K562 (cell line): ENCODE results near the gene IDH3G. TPM values are rescaled to one million over a fixed set of nuclear protein-coding genes. Genes with fewer than 3 reads are reported as not detected.

Source experiments
- ARID3B ChIP-seq: fragments of 250-450 bp; sonication (Bioruptor Pico); IDR thresholded peaks from 2 replicates; pipeline ENCODE4 v1.4.0; 2020; ENCODE audit warnings: borderline replicate concordance
- CBX2 ChIP-seq: fragments of 200-600 bp; sonication (generic); IDR thresholded peaks from one replicate; pipeline ENCODE4 v1.6.1; 2012; ENCODE audit warnings: mild to moderate bottlenecking, low read length, inconsistent platforms; ENCODE audit not compliant: insufficient read depth, poor library complexity, severe bottlenecking
- CTCF ChIP-seq, 3 experiments: IDR thresholded peaks in 2 of 3; conservative IDR thresholded peaks in 1 of 3; 2 replicates each; pipeline ENCODE4 v1.5.1; 2011 to 2012; ENCODE audit warnings: low read length in 3 of 3, mild to moderate bottlenecking in 3 of 3, control low read depth in 2 of 3, improper control_type of control experiment in 1 of 3, inconsistent platforms in 1 of 3, low read depth in 1 of 3, mixed read lengths in 1 of 3, moderate library complexity in 1 of 3; ENCODE audit not compliant: insufficient read depth in 2 of 3
- ELF2 ChIP-seq: fragments of 250-450 bp; sonication (Bioruptor Pico); IDR thresholded peaks from 2 replicates; pipeline ENCODE4 v1.5.0; 2021; ENCODE audit warnings: mild to moderate bottlenecking
- HDAC6 ChIP-seq: IDR thresholded peaks from 2 replicates; pipeline ENCODE4 v1.6.1; 2012; ENCODE audit warnings: low read depth, mild to moderate bottlenecking, control low read depth, inconsistent platforms, low read length, moderate library complexity
- HMGXB4 ChIP-seq: sonication (generic); formaldehyde crosslinking; IDR thresholded peaks from 2 replicates; pipeline ENCODE4 v1.8.1; 2023; ENCODE audit warnings: mild to moderate bottlenecking, missing genetic modification reagents
- MLLT1 ChIP-seq, 2 experiments: fragments of 450-650 bp; IDR thresholded peaks; 2 replicates each; pipeline ENCODE4 v1.6.1; 2016
- MYBL2 ChIP-seq, 2 experiments: fragments of 450-650 bp in 1 of 2; sonication (generic) in 1 of 2; formaldehyde crosslinking in 1 of 2; IDR thresholded peaks; 2 replicates each; pipeline versions ENCODE4 v1.6.1 to v1.8.1; 2017 to 2022; ENCODE audit warnings: borderline replicate concordance in 1 of 2, inconsistent platforms in 1 of 2, low read depth in 1 of 2, mild to moderate bottlenecking in 1 of 2, missing genetic modification reagents in 1 of 2, moderate library complexity in 1 of 2
- MYC ChIP-seq, 2 experiments: fragments of 250-450 bp in 1 of 2; sonication (Bioruptor Pico) in 1 of 2; IDR thresholded peaks; 2 replicates each; pipeline versions ENCODE4 v1.5.1 to v1.6.1; 2012 to 2021; ENCODE audit warnings: low read depth in 2 of 2, borderline replicate concordance in 1 of 2, improper control_type of control experiment in 1 of 2, low read length in 1 of 2, mild to moderate bottlenecking in 1 of 2, moderate library complexity in 1 of 2
- NR1H2 ChIP-seq: sonication (generic); formaldehyde crosslinking; IDR thresholded peaks from 2 replicates; pipeline ENCODE4 v1.4.0; 2020; ENCODE audit warnings: mild to moderate bottlenecking, missing genetic modification reagents
- RBFOX2 ChIP-seq: fragments of 200-400 bp; formaldehyde crosslinking; IDR thresholded peaks from 2 replicates; pipeline ENCODE4 v1.6.1; 2017; ENCODE audit warnings: low read depth, mild to moderate bottlenecking, low read length, moderate library complexity
- RBM34 ChIP-seq: fragments of 200-400 bp; formaldehyde crosslinking; IDR thresholded peaks from 2 replicates; pipeline ENCODE4 v1.6.1; 2018; ENCODE audit warnings: low read length, borderline replicate concordance; ENCODE audit not compliant: insufficient read depth
- STAT6 ChIP-seq: sonication (generic); formaldehyde crosslinking; IDR thresholded peaks from 2 replicates; pipeline ENCODE4 v1.8.1; 2023; ENCODE audit warnings: mild to moderate bottlenecking, missing genetic modification reagents
- ZNF146 ChIP-seq: IDR thresholded peaks from one replicate; pipeline ENCODE4 v1.6.1; 2018; ENCODE audit warnings: missing compliant biosample characterization; ENCODE audit not compliant: unreplicated experiment
- ZNF41 ChIP-seq: fragments of 250-450 bp; sonication (Bioruptor Pico); conservative IDR thresholded peaks from 2 replicates; pipeline ENCODE4 v1.4.0; 2020; ENCODE audit warnings: mild to moderate bottlenecking
- polyA plus RNA-seq, 8 experiments: library from polyadenylated mRNA; depleted of rRNA in 4 of 8; stranded (reverse) in 5 of 8; unstranded in 3 of 8; fragments of >200 nt; fragmentation: Nextera tagmentation in 2 of 8; fragmentation: Illumina TruSeq in 1 of 8; extraction: Ambion mirVana in 2 of 8; extraction: Trizol in 1 of 8; gene quantifications; 2 replicates each; pipeline versions ENCODE4 v1.2.1 to v1.2.3, GENCODE V29; 2011 to 2014; ENCODE audit warnings: inconsistent platforms in 1 of 8, missing spikeins in 1 of 8
- total RNA-seq, 7 experiments: library from RNA; depleted of rRNA in 6 of 7; stranded (reverse); fragments of >200 nt in 6 of 7; fragmentation: Illumina TruSeq in 2 of 7; extraction: Trizol in 2 of 7; gene quantifications; 2 replicates each; pipeline versions ENCODE4 v1.2.1 to v1.2.3, GENCODE V29; 2011 to 2021; ENCODE audit warnings: low replicate concordance in 1 of 7

The IDH3G gene
- total and polyA plus RNA-seq, 9 of the 15 experiments (the other 6 are each of a cell fraction or from before 2014, with no cell fraction given) = 24.3 to 72.5 (median 37.9) TPM

GRCh38 chrX:153768311-153769157 lies 25.6 kb downstream of the IDH3G start (continued):
- TF ChIP-seq HMGXB4 = no peak
- no peak for TF ChIP-seq ZNF146 (CRISPR knock-in tag)
- TF ChIP-seq ZNF41 (CRISPR knock-in tag) = no peak
- no peak for TF ChIP-seq NR1H2 (CRISPR knock-in tag)
- no peak for TF ChIP-seq ELF2 (CRISPR knock-in tag)
- TF ChIP-seq MYC (IDR thresholded peaks at IDR 0.05; ENCODE audit: low read depth, low read length) = no peak
- TF ChIP-seq MYC (CRISPR knock-in tag; IDR thresholded peaks at IDR 0.05; ENCODE audit: borderline replicate concordance, low read depth) = no peak
- TF ChIP-seq MLLT1 (IDR thresholded peaks at IDR 0.05) = no peak
- TF ChIP-seq RBM34 = no peak
- TF ChIP-seq RBFOX2 = peak; percentile 31; the same call in 1 of the 2 replicates
- TF ChIP-seq MYBL2 (IDR thresholded peaks at IDR 0.05; ENCODE audit: low read depth) = no peak
- TF ChIP-seq MYBL2 (CRISPR knock-in tag; IDR thresholded peaks at IDR 0.05; ENCODE audit: borderline replicate concordance) = no peak
- TF ChIP-seq HDAC6 = no peak
- no peak for TF ChIP-seq ARID3B (CRISPR knock-in tag)
- no peak for TF ChIP-seq CBX2
- 0 out of 6 replicates have a peak, but pooled peaks of 1 of the 3 experiments have one; percentile 15 for TF ChIP-seq CTCF (IDR thresholded peaks at IDR 0.05 in 2 of 3, conservative IDR thresholded peaks at IDR 0.05 in 1 of 3; ENCODE audit: insufficient read depth in 2 of 3, low read depth in 1 of 3, low read length in 3 of 3)
- TF ChIP-seq STAT6 (CRISPR knock-in tag) = no peak
